Measurements from ENCODE around the gene KDM5A. TPM values are rescaled to one million over a fixed set of nuclear protein-coding genes. Genes with fewer than 3 reads are reported as not detected.

KDM5A gene
- total and polyA plus RNA-seq, 2 donors (not counting 3 experiments of a cell fraction or from before 2014, with no cell fraction given) = 12.6 to 61.0 TPM

GRCh38 chr12:331287-331686, 57.8 kb downstream of the KDM5A start:
- CTCF ChIA-PET = no interaction called here
- no peaks in the 10 kb centered on the region for H3K9me1 ChIP-seq (replicated peaks; ENCODE audit: control insufficient read depth, extremely low read depth, insufficient read depth, low read length)
- no peak overlapping the region for H3K27ac ChIP-seq (ENCODE audit: insufficient read depth, low read depth, low read length)
- H2AFZ ChIP-seq (ENCODE audit: low read depth, low read length) = no peak overlapping the region
- FAIRE-seq (no peak), DNase-seq (ENCODE audit: low read depth, low spot score) (no peak)
- intact Hi-C loops (cut with micrococcal nuclease) (no loop called here), dilution Hi-C loops (cut with MboI; ENCODE audit: extremely low pct_ligation_motif_present, low sequenced_read_pairs) (no loop called here)
- TF ChIP-seq FOS (IDR thresholded peaks at IDR 0.05; ENCODE audit: borderline replicate concordance, insufficient read depth, low read length) (no peak), CTCF (IDR thresholded peaks at IDR 0.05; ENCODE audit: extremely low read depth in 1 of 2, insufficient read depth in 1 of 2, low read depth in 1 of 2, low read length in 2 of 2) (no peak), GATA2 (IDR thresholded peaks at IDR 0.05; ENCODE audit: insufficient read depth, insufficient read length, low read depth, low read length) (no peak), POLR2A (IDR thresholded peaks at IDR 0.05; ENCODE audit: low read depth, low read length) (no peak), POLR2AphosphoS5 (IDR thresholded peaks at IDR 0.05; ENCODE audit: insufficient read depth, low read depth, low read length) (no peak), MYC (IDR thresholded peaks at IDR 0.05; ENCODE audit: low read depth, low read length) (no peak), JUN (IDR thresholded peaks at IDR 0.05; ENCODE audit: borderline replicate concordance, insufficient read depth, insufficient read length, low read depth) (no peak), EZH2 (IDR thresholded peaks at IDR 0.05; ENCODE audit: borderline replicate concordance, low read depth, low read length, severe bottlenecking) (no peak)
- TF ChIP-seq, protein P1, sequence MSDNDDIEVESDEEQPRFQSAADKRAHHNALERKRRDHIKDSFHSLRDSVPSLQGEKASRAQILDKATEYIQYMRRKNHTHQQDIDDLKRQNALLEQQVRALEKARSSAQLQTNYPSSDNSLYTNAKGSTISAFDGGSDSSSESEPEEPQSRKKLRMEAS (IDR thresholded peaks at IDR 0.05; ENCODE audit: insufficient read depth, insufficient read length) = no peak
- H4K20me1 ChIP-seq (replicated peaks; ENCODE audit: control insufficient read depth, extremely low read depth, insufficient read depth, low read length) = no peaks in the 10 kb centered on the region
- H3K4me1 ChIP-seq (ENCODE audit: control insufficient read depth, extremely low read depth, insufficient read depth, low read length) = peaks cover 8% of the 10 kb centered on the region
- H3K4me3 ChIP-seq (replicated peaks in 1 of 3; ENCODE audit: insufficient read depth in 1 of 3, low read depth in 1 of 3, low read length in 3 of 3) = no peak overlapping the region
- H3K4me2 ChIP-seq (ENCODE audit: insufficient read depth, low read length) = no peak overlapping the region
- peaks cover 7% of the 10 kb centered on the region for H3K79me2 ChIP-seq (ENCODE audit: control insufficient read depth, insufficient read depth, low read length)
- POLR2A ChIA-PET = no interaction called here
- H3K36me3 ChIP-seq (ENCODE audit: control insufficient read depth in 2 of 2, extremely low read depth in 1 of 2, insufficient read depth in 2 of 2, low read length in 2 of 2) = peaks cover 6 to 16% of the 10 kb centered on the region in 2 experiments
- no TSS peak for BruUV-seq (replicated peaks)
- no peaks in the 10 kb centered on the region for H3K27me3 ChIP-seq (ENCODE audit: control insufficient read depth in 2 of 2, insufficient read depth in 2 of 2, low read length in 2 of 2)
- H3K9ac ChIP-seq (replicated peaks; ENCODE audit: extremely low read depth, insufficient read depth, low read length) = no peak overlapping the region
- no peaks in the 10 kb centered on the region for H3K9me3 ChIP-seq (replicated peaks; ENCODE audit: control insufficient read depth, insufficient read depth, low read length)

All from endothelial cell of umbilical vein (primary cell).